BE2C (cell line): ENCODE results near the gene SEZ6.

Source experiments
- DNase-seq: peaks from one replicate; pipeline ENCODE4 v3.0.0-alpha.2; 2020
- H3K27me3 ChIP-seq: fragments of 250-450 bp; sonication (Bioruptor Pico); 2 replicates; pipeline ENCODE4 v1.5.1; 2020; ENCODE audit warnings: mild to moderate bottlenecking
- H3K36me3 ChIP-seq: fragments of 250-450 bp; sonication (Bioruptor Pico); 2 replicates; pipeline ENCODE4 v1.5.1; 2020; ENCODE audit warnings: mild to moderate bottlenecking
- H3K4me1 ChIP-seq: fragments of 250-450 bp; sonication (Bioruptor Pico); 2 replicates; pipeline ENCODE4 v1.5.1; 2020
- H3K4me3 ChIP-seq: 2 replicates; pipeline ENCODE4 v1.5.1; 2011; ENCODE audit warnings: low read depth, low read length
- H3K9me3 ChIP-seq: fragments of 250-450 bp; sonication (Bioruptor Pico); 2 replicates; pipeline ENCODE4 v1.5.1; 2020
- TF ChIP-seq, protein P1 (sequence below): IDR thresholded peaks from 2 replicates; pipeline ENCODE4 v1.5.1; 2012; ENCODE audit warnings: mild to moderate bottlenecking, low read depth, low read length

Gene SEZ6

DNA sequence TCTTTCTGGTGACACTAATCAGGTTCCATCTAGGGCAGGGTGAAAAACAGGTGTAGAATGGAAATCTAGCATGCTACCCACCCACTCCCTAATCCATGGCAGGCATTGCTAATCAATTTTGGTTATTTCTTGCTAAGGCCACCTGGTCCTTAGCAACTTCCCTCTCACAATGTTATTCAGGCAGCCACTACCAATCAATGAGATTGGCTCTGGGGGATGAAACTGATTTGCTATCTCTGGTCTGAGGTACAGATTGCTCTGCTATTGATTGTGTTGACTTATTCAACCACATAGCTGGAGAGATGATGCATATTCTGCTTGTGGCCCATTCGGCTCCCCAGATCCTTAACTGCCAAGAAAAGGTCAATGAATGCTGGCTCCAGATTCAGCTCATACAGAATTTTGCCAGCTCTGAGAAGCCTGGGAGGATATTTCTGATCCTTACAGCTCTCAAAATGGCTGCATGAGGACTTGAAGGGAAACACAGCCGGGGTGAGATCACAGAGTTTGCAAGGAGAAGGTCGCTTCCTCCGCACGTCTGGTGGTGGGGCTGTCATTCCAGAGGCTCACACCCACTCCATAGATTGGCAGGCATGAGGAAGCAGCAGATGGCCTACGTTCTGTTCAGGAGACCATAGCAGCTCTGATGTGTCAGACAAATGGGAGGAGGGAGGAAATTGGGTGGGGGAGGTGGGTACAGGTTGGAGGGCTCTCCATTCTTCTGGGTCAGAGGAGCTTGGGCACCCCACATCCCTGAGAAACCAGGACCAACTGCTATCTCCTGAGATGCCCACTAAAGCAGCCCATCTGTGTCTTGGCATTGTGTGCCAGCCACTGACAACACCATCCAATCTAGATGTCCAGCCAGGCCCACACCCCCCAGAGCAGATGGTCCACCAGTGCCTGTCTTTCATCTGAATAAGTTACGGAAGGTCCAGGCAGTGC lies 22.3 kb downstream of the SEZ6 start:
- TF ChIP-seq, protein P1, sequence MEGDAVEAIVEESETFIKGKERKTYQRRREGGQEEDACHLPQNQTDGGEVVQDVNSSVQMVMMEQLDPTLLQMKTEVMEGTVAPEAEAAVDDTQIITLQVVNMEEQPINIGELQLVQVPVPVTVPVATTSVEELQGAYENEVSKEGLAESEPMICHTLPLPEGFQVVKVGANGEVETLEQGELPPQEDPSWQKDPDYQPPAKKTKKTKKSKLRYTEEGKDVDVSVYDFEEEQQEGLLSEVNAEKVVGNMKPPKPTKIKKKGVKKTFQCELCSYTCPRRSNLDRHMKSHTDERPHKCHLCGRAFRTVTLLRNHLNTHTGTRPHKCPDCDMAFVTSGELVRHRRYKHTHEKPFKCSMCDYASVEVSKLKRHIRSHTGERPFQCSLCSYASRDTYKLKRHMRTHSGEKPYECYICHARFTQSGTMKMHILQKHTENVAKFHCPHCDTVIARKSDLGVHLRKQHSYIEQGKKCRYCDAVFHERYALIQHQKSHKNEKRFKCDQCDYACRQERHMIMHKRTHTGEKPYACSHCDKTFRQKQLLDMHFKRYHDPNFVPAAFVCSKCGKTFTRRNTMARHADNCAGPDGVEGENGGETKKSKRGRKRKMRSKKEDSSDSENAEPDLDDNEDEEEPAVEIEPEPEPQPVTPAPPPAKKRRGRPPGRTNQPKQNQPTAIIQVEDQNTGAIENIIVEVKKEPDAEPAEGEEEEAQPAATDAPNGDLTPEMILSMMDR = no peak
- no peaks in the 10 kb centered on the region for H3K4me1 ChIP-seq
- no peak overlapping the region for H3K4me3 ChIP-seq
- no peak for DNase-seq
- no peaks in the 10 kb centered on the region for H3K27me3 ChIP-seq
- H3K36me3 ChIP-seq = no peaks in the 10 kb centered on the region
- no peaks in the 10 kb centered on the region for H3K9me3 ChIP-seq

DNA sequence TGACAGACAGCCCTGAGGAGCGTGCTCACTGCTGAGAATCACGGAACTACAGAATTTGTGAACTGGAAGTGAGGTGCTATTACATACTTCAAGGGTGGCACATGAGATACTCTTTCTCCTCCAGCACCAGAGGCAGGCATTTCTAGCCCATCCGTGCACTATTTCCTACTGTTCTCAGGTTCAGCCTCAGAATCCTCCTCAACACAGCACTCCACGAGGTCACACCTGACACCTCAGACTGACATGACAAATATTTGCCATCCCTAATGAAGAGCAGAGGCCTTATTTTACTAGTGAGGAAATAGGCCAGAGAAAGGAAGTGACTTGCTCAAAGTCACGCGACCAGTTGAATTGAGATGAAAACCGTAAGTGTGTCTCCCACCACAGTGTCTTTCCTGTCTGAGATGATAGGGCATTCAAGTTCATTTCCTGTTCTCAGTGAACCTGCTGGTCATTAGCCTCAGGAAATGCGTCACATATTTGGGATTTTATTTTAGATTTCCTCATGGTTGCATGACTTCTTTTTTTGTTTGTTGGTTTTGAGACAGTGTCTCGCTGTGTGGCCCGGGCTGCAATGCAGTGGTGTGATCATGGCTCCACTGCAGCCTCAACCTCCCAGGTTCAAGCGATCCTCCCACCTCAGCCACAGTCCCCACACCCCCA lies 23.6 kb downstream of the SEZ6 start:
- DNase-seq = no peak
- Histone ChIP-seq H3K9me3 (no peaks in the 10 kb centered on the region), H3K4me3 (no peak overlapping the region), H3K27me3 (no peaks in the 10 kb centered on the region), H3K36me3 (no peaks in the 10 kb centered on the region), H3K4me1 (no peaks in the 10 kb centered on the region)
- TF ChIP-seq, protein P1 = no peak

DNA sequence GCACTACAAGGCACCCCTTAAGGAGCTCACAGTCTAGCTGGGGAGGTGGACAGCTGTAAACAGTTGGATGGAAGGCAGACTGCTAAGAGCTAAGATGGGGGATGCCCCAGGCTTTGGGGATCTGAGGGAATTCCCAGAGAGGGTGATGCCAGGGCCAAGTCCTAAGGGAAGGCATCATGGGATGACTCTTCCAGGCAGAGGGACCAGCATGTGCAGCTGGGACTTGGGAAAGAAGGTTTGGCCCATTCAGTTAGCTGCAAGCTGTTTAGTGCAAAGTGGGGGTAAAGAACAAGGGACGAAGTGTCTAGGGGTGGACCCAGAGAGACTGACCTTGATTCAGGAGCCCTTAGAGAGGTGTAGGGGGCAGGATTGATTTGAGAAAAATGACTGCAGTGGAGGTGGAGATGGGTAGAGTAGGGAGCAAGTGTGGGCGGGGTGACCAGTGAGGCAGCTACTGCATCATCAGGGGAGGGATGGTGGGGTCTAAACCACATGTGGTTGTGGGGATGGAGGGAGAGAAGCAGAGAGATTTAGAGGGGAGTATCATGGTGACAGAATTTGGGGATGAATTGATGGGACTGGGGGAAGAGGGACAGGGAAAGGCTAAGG lies 27.4 kb downstream of the SEZ6 start:
- no peaks in the 10 kb centered on the region for H3K9me3 ChIP-seq
- H3K4me3 ChIP-seq = no peak overlapping the region
- DNase-seq = no peak
- no peaks in the 10 kb centered on the region for H3K36me3 ChIP-seq
- H3K27me3 ChIP-seq = no peaks in the 10 kb centered on the region
- peaks cover 12% of the 10 kb centered on the region for H3K4me1 ChIP-seq
- TF ChIP-seq, protein P1 = no peak

DNA sequence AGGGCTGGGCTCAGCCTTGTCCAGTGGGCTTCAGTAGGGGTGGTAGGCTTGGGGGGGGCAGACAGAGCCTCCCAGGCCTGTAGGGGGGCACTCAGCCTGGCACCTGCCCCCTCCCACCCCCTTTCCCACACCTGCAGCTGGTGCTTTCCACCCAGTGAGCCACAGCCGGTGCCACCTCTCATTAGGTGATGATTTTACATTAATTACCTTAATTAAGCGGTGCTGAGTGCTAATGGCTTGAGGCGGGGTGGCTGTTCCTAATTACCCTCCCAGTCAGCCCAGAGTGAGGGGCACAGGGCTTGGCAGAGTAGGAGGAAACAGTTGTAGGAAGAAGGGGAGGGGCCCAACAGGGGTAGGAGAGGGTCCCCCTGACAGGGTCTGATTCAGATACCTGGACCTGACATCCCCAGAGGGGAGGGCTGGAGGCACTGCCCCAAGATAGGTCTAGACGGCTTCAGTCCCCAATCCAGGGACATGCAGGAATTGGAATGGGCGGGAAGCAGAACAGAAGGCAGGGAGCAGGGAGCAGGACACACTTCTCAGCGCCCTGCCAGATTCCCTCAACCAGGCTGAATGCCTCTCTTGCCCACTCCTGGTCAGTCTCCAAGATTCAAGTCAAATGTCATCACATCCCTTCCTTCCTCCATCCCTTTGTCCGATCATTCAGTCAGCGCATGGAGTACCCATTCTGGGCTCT lies 28.0 kb downstream of the SEZ6 start:
- Histone ChIP-seq H3K4me1 (peaks cover 17% of the 10 kb centered on the region), H3K27me3 (no peaks in the 10 kb centered on the region), H3K9me3 (no peaks in the 10 kb centered on the region), H3K36me3 (no peaks in the 10 kb centered on the region), H3K4me3 (no peak overlapping the region)
- TF ChIP-seq, protein P1 = no peak
- DNase-seq = no peak

DNA sequence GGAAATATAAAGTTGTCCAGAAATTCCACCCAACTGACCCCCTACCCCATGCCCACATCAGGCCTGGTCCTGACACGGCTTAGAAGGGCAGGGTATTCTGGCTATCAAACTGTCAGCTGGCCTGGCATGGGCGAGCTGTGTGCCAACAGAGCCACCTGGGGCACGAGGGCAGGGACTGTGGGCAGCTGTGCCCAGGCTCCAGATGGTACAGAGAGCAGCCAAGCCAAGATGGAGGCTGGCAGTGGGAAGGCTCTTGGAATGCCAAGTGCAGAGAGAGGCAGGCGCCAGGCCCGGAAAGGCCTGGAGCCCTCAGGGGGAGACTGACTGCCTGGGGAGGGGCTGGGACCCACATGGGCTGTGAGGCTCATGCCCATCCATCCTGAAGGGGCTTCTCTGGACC lies 30.2 kb downstream of the SEZ6 start:
- Histone ChIP-seq H3K36me3 (no peaks in the 10 kb centered on the region), H3K4me1 (peaks cover 17% of the 10 kb centered on the region), H3K4me3 (no peak overlapping the region), H3K27me3 (no peaks in the 10 kb centered on the region), H3K9me3 (no peaks in the 10 kb centered on the region)
- DNase-seq = no peak
- TF ChIP-seq, protein P1 = no peak
